ENCODE measurements around the gene SEMA3F.

DNA sequence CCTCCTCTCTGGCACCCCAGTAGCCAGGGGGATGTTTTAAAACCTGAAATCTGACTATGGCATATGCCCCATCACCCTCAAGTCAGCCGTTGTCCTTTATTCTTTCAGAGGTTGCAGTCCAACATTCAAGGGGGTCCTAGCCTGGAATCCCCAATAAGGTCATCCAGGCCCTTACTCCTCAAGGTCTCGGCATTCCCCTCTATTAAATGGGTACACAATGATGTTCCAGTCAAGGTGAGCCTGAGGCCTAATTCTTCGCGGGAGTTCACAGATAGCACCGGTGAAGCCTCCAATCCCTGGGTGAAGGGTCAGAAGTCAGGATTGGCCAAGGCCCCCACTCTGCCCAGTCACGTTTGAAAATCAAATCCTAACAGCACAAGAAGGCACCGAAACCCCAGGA lies 8.1 kb upstream of the SEMA3F start:
- TF ChIP-seq, protein P1, sequence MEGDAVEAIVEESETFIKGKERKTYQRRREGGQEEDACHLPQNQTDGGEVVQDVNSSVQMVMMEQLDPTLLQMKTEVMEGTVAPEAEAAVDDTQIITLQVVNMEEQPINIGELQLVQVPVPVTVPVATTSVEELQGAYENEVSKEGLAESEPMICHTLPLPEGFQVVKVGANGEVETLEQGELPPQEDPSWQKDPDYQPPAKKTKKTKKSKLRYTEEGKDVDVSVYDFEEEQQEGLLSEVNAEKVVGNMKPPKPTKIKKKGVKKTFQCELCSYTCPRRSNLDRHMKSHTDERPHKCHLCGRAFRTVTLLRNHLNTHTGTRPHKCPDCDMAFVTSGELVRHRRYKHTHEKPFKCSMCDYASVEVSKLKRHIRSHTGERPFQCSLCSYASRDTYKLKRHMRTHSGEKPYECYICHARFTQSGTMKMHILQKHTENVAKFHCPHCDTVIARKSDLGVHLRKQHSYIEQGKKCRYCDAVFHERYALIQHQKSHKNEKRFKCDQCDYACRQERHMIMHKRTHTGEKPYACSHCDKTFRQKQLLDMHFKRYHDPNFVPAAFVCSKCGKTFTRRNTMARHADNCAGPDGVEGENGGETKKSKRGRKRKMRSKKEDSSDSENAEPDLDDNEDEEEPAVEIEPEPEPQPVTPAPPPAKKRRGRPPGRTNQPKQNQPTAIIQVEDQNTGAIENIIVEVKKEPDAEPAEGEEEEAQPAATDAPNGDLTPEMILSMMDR (IDR thresholded peaks at IDR 0.05; ENCODE audit: extremely low read depth in 1 of 2, insufficient read depth in 1 of 2, low read depth in 1 of 2, low read length in 2 of 2): no peak
- TF ChIP-seq GATA2 (IDR thresholded peaks at IDR 0.05; ENCODE audit: insufficient read depth, insufficient read length, low read depth, low read length) (no peak), POLR2AphosphoS5 (IDR thresholded peaks at IDR 0.05; ENCODE audit: insufficient read depth, low read depth, low read length) (no peak), POLR2A (IDR thresholded peaks at IDR 0.05; ENCODE audit: low read depth, low read length) (no peak), EZH2 (IDR thresholded peaks at IDR 0.05; ENCODE audit: borderline replicate concordance, low read depth, low read length, severe bottlenecking) (no peak), MAX (IDR thresholded peaks at IDR 0.05; ENCODE audit: insufficient read depth, insufficient read length) (no peak), JUN (IDR thresholded peaks at IDR 0.05; ENCODE audit: borderline replicate concordance, insufficient read depth, insufficient read length, low read depth) (no peak), MYC (IDR thresholded peaks at IDR 0.05; ENCODE audit: low read depth, low read length) (no peak)

All from endothelial cell of umbilical vein (primary cell).